OCI-LY1 (cell line): ENCODE measurements around the gene PITPNM1.

Experiments used
- H2AFZ ChIP-seq: fragments of 200-600 bp; sonication (generic), shearing (Covaris generic); 2 replicates; pipeline ENCODE4 v1.6.0; 2014; ENCODE audit warnings: antibody characterized with exemption, mild to moderate bottlenecking, low read length
- H3F3A ChIP-seq: fragments of 200-600 bp; sonication (generic), shearing (Covaris generic); 2 replicates; pipeline ENCODE4 v1.6.0; 2014; ENCODE audit warnings: mild to moderate bottlenecking, antibody characterized with exemption, low read length, moderate library complexity; ENCODE audit not compliant: insufficient read depth
- H3K27ac ChIP-seq: fragments of 200-600 bp; sonication (generic); 2 replicates; pipeline ENCODE4 v1.5.1; 2014; ENCODE audit warnings: low read length, mixed run types, mild to moderate bottlenecking, low read depth; ENCODE audit not compliant: poor library complexity, severe bottlenecking
- H3K27me3 ChIP-seq: fragments of 200-600 bp; sonication (generic); 2 replicates; pipeline ENCODE4 v1.6.0; 2014; ENCODE audit warnings: antibody characterized with exemption, mild to moderate bottlenecking, low read length, moderate library complexity; ENCODE audit not compliant: insufficient read depth
- H3K36me3 ChIP-seq: fragments of 200-600 bp; sonication (generic); 2 replicates; pipeline ENCODE4 v1.6.1; 2014; ENCODE audit warnings: mild to moderate bottlenecking, antibody characterized with exemption, low read length, moderate library complexity, mixed read lengths; ENCODE audit not compliant: insufficient read depth
- H3K4me1 ChIP-seq: fragments of 200-600 bp; sonication (generic); 2 replicates; pipeline ENCODE4 v1.5.1; 2014; ENCODE audit warnings: mild to moderate bottlenecking, low read length, moderate library complexity; ENCODE audit not compliant: insufficient read depth, severe bottlenecking
- H3K4me2 ChIP-seq: fragments of 200-600 bp; sonication (generic), shearing (Covaris generic); 2 replicates; pipeline ENCODE4 v1.6.1; 2014; ENCODE audit warnings: low read length
- H3K4me3 ChIP-seq: fragments of 200-600 bp; sonication (generic); 2 replicates; pipeline ENCODE4 v1.5.1; 2014; ENCODE audit warnings: low read length, low read depth, mild to moderate bottlenecking, mixed read lengths; ENCODE audit not compliant: poor library complexity, severe bottlenecking
- H3K79me2 ChIP-seq: fragments of 200-600 bp; shearing (Covaris generic); 2 replicates; pipeline ENCODE4 v1.6.1; 2016; ENCODE audit warnings: mixed run types, low read length, mixed read lengths; ENCODE audit not compliant: insufficient read depth
- H3K9ac ChIP-seq: fragments of 200-600 bp; sonication (generic), shearing (Covaris generic); 2 replicates; pipeline ENCODE4 v1.6.1; 2014; ENCODE audit warnings: mild to moderate bottlenecking, low read length, mixed read lengths
- H3K9me2 ChIP-seq: fragments of 200-600 bp; sonication (generic), shearing (Covaris generic); 2 replicates; pipeline ENCODE4 v1.6.1; 2014; ENCODE audit warnings: low read depth, mild to moderate bottlenecking, low read length, mixed read lengths
- H3K9me3 ChIP-seq: fragments of 200-600 bp; shearing (Covaris generic); 2 replicates; pipeline ENCODE4 v1.6.1; 2014; ENCODE audit warnings: low read length, mixed read lengths
- H4K20me1 ChIP-seq: fragments of 200-600 bp; sonication (generic), shearing (Covaris generic); 2 replicates; pipeline ENCODE4 v1.6.0; 2016; ENCODE audit warnings: mild to moderate bottlenecking, low read length; ENCODE audit not compliant: insufficient read depth
- EZH2 ChIP-seq: fragments of 200-600 bp; sonication (generic), shearing (Covaris generic); IDR thresholded peaks from 2 replicates; pipeline ENCODE4 v1.8.0; 2017; ENCODE audit warnings: borderline replicate concordance, mixed run types, mild to moderate bottlenecking, antibody characterized with exemption, low read length, moderate library complexity, mixed read lengths
- TF ChIP-seq, protein P1 (sequence below): fragments of 200-600 bp; sonication (generic), shearing (Covaris generic); IDR thresholded peaks from 2 replicates; pipeline ENCODE4 v1.5.1; 2017; ENCODE audit warnings: mild to moderate bottlenecking, antibody characterized with exemption, low read length, moderate library complexity, mixed read lengths

PITPNM1 gene

GRCh38 chr11:67541198-67541597 lies 36.0 kb upstream of the PITPNM1 start:
- TF ChIP-seq, protein P1, sequence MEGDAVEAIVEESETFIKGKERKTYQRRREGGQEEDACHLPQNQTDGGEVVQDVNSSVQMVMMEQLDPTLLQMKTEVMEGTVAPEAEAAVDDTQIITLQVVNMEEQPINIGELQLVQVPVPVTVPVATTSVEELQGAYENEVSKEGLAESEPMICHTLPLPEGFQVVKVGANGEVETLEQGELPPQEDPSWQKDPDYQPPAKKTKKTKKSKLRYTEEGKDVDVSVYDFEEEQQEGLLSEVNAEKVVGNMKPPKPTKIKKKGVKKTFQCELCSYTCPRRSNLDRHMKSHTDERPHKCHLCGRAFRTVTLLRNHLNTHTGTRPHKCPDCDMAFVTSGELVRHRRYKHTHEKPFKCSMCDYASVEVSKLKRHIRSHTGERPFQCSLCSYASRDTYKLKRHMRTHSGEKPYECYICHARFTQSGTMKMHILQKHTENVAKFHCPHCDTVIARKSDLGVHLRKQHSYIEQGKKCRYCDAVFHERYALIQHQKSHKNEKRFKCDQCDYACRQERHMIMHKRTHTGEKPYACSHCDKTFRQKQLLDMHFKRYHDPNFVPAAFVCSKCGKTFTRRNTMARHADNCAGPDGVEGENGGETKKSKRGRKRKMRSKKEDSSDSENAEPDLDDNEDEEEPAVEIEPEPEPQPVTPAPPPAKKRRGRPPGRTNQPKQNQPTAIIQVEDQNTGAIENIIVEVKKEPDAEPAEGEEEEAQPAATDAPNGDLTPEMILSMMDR = peak; percentile 4; the same call in 1 of the 2 replicates
- TF ChIP-seq EZH2 = no peak
- no peak overlapping the region for H2AFZ ChIP-seq
- no peak overlapping the region for H3K9ac ChIP-seq
- H4K20me1 ChIP-seq = no peaks in the 10 kb centered on the region
- H3K4me1 ChIP-seq = peaks cover 10% of the 10 kb centered on the region
- H3K9me2 ChIP-seq = no peaks in the 10 kb centered on the region
- no peaks in the 10 kb centered on the region for H3F3A ChIP-seq
- no peaks in the 10 kb centered on the region for H3K36me3 ChIP-seq
- H3K4me3 ChIP-seq = no peak overlapping the region
- H3K27me3 ChIP-seq = no peaks in the 10 kb centered on the region; the same call in 1 of the 2 replicates
- no peak overlapping the region for H3K27ac ChIP-seq
- H3K79me2 ChIP-seq = no peaks in the 10 kb centered on the region
- no peaks in the 10 kb centered on the region; the same call in 1 of the 2 replicates for H3K9me3 ChIP-seq
- H3K4me2 ChIP-seq = no peak overlapping the region

DNA sequence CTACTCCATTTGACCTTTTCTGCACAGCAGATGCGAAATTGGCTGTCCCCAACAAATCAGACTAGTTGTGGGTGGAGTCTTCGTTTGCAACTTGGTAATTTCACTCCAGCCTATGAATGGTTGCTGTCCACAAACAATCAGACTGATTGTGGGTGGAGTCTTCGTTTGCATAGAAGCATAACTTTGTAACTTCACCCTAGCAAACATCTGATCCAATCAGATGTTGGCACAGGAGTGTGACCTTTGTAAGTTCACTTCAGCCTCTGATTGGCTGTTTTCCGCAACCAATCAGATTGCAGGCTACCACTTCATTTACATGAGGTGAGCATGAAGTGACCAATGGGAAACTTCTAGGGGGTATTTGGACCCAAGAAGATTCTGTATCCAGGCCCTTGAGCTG lies 34.4 kb upstream of the PITPNM1 start:
- H3K27me3 ChIP-seq = no peaks in the 10 kb centered on the region; the same call in 1 of the 2 replicates

GRCh38 chr11:67538823-67539505 lies 33.8 kb upstream of the PITPNM1 start:
- Histone ChIP-seq H3K4me2 (no peak overlapping the region), H3K9me2 (no peaks in the 10 kb centered on the region), H3K4me3 (no peak overlapping the region), H3K4me1 (no peaks in the 10 kb centered on the region), H3K79me2 (no peaks in the 10 kb centered on the region), H3K9me3 (peaks cover 9% of the 10 kb centered on the region), H3K27me3 (no peaks in the 10 kb centered on the region; the same call in 1 of the 2 replicates), H3K27ac (no peak overlapping the region), H4K20me1 (no peaks in the 10 kb centered on the region), H3K36me3 (no peaks in the 10 kb centered on the region), H3K9ac (no peak overlapping the region), H2AFZ (no peak overlapping the region), H3F3A (no peaks in the 10 kb centered on the region)
- TF ChIP-seq, protein P1 = no peak
- TF ChIP-seq EZH2 = no peak

More for the DNA sequence above, 34.4 kb upstream of the PITPNM1 start:
- Histone ChIP-seq H4K20me1 (no peaks in the 10 kb centered on the region), H3K4me3 (no peak overlapping the region), H2AFZ (no peak overlapping the region), H3K9ac (no peak overlapping the region), H3K9me3 (peaks cover 7% of the 10 kb centered on the region), H3F3A (no peaks in the 10 kb centered on the region), H3K9me2 (no peaks in the 10 kb centered on the region), H3K36me3 (no peaks in the 10 kb centered on the region), H3K27ac (no peak overlapping the region), H3K4me2 (no peak overlapping the region), H3K79me2 (no peaks in the 10 kb centered on the region), H3K4me1 (peaks cover 1% of the 10 kb centered on the region)
- TF ChIP-seq, protein P1 = no peak
- no peak for TF ChIP-seq EZH2
